Naive thymus-derived CD8-positive, alpha-beta T cell (primary cell): ENCODE measurements around the gene SMAD5. TPM values are rescaled to one million over a fixed set of nuclear protein-coding genes. Genes with fewer than 3 reads are reported as not detected.
A peak's percentile ranks its signal among the peaks of the same experiment; 100 is the strongest.

Experiments
- ATAC-seq, 2 donors: fragments of 150-1000 bp; cut with Tn5 transposase in 1 of 2; sonication (Bioruptor Pico), chemical (Tn5 transposase) in 1 of 2; 1 replicate in 1 of 2; 2 replicates in 1 of 2; pipeline ENCODE4 v1.10.0; 2021; ENCODE audit warnings: mild to moderate bottlenecking in 2 of 2, moderate library complexity in 2 of 2
- POLR2A ChIA-PET: fragments of 350-600 bp; sonication (Branson Sonifier 250); formaldehyde crosslinking; loops from one replicate; lab custom pipeline; 2021; ENCODE audit warnings: antibody characterized with exemption; lab: Charles Lee
- DNase-seq, 10 donors: peaks; one replicate each; pipeline versions ENCODE4 v3.0.0 to v3.0.0-alpha.2; 2020 to 2022
- H3K27ac Mint-ChIP-seq, 10 donors: one replicate each; pipeline ENCODE4 v1.8.0; 2020 to 2022; ENCODE audit warnings: mild to moderate bottlenecking in 10 of 10, mixed read lengths in 10 of 10, moderate library complexity in 4 of 10, inconsistent platforms in 1 of 10
- H3K27me3 Mint-ChIP-seq, 5 donors: one replicate each; pipeline ENCODE4 v1.8.0; 2021 to 2022; ENCODE audit warnings: mixed read lengths in 5 of 5
- H3K36me3 Mint-ChIP-seq, 3 donors: one replicate each; pipeline ENCODE4 v1.8.0; 2020 to 2022; ENCODE audit warnings: mixed read lengths in 3 of 3, mild to moderate bottlenecking in 2 of 3, inconsistent platforms in 1 of 3
- H3K4me1 Mint-ChIP-seq, 4 donors: one replicate each; pipeline ENCODE4 v1.8.0; 2021 to 2022; ENCODE audit warnings: mixed read lengths in 4 of 4
- H3K4me3 Mint-ChIP-seq, 10 donors: one replicate each; pipeline ENCODE4 v1.8.0; 2020 to 2022; ENCODE audit warnings: mild to moderate bottlenecking in 10 of 10, mixed read lengths in 10 of 10, moderate library complexity in 6 of 10, inconsistent platforms in 1 of 10
- H3K9me3 Mint-ChIP-seq, 9 donors: one replicate each; pipeline ENCODE4 v1.8.0; 2020 to 2022; ENCODE audit warnings: mixed read lengths in 9 of 9, mild to moderate bottlenecking in 3 of 9, inconsistent platforms in 1 of 9, moderate library complexity in 1 of 9
- polyA plus RNA-seq, 3 donors: library from polyadenylated mRNA; unstranded; fragments of 300-500 nt; fragmentation: Illumina TruSeq; gene quantifications; one replicate each; pipeline ENCODE4 v1.2.3, GENCODE V29; 2021
- total RNA-seq, 8 experiments: library from RNA in 2 of 8; stranded (reverse) in 2 of 8; gene quantifications; one replicate each; pipeline ENCODE4 v1.2.3 and lab custom pipeline; 2021 to 2026

SMAD5 gene
- total and polyA plus RNA-seq, 5 experiments from 2014 or later: 10.8 to 21.5 (median 17.2) TPM

- H3K4me1 Mint-ChIP-seq: peaks cover 0 to 6% (median under 1%) of the 10 kb centered on the region in 4 donors
- DNase-seq (no peak), ATAC-seq (no peak)
- H3K4me3 Mint-ChIP-seq: no peak overlapping the region
- H3K27ac Mint-ChIP-seq: no peak overlapping the region
- H3K27me3 Mint-ChIP-seq: peaks cover 15 to 60% (median 56%) of the 10 kb centered on the region in 5 donors
- no peaks in the 10 kb centered on the region for H3K9me3 Mint-ChIP-seq
- no peaks in the 10 kb centered on the region for H3K36me3 Mint-ChIP-seq
- POLR2A ChIA-PET: no interaction called here
These were observed 61.9 kb downstream of the SMAD5 start for GRCh38 chr5:136194576-136194975.

- DNase-seq: no peak
- no peak overlapping the region for H3K4me3 Mint-ChIP-seq
- no peak for ATAC-seq
- H3K4me1 Mint-ChIP-seq: peaks cover 0 to 6% (median under 1%) of the 10 kb centered on the region in 4 donors
- H3K9me3 Mint-ChIP-seq: no peaks in the 10 kb centered on the region
- POLR2A ChIA-PET: no interaction called here
- H3K27ac Mint-ChIP-seq: no peak overlapping the region
- peaks cover 14 to 59% (median 49%) of the 10 kb centered on the region in 5 donors for H3K27me3 Mint-ChIP-seq
- no peaks in the 10 kb centered on the region for H3K36me3 Mint-ChIP-seq
These were observed 63.6 kb downstream of the SMAD5 start for GRCh38 chr5:136195971-136196820.

- POLR2A ChIA-PET: no interaction called here
- no peak overlapping the region for H3K4me3 Mint-ChIP-seq
- H3K9me3 Mint-ChIP-seq: no peaks in the 10 kb centered on the region
- no peaks in the 10 kb centered on the region for H3K36me3 Mint-ChIP-seq
- no peak for DNase-seq
- no peak overlapping the region for H3K27ac Mint-ChIP-seq
- H3K27me3 Mint-ChIP-seq: peaks cover 14 to 57% (median 44%) of the 10 kb centered on the region in 5 donors
- ATAC-seq: no peak
- H3K4me1 Mint-ChIP-seq: peaks cover 0 to 6% (median 1%) of the 10 kb centered on the region in 4 donors
These were observed 65.0 kb downstream of the SMAD5 start for GRCh38 chr5:136197462-136198142.

GRCh38 chr5:136198453-136198852, 65.8 kb downstream of the SMAD5 start:
- H3K9me3 Mint-ChIP-seq: no peaks in the 10 kb centered on the region
- no peak overlapping the region for H3K4me3 Mint-ChIP-seq
- no peaks in the 10 kb centered on the region for H3K36me3 Mint-ChIP-seq
- no peak overlapping the region for H3K27ac Mint-ChIP-seq
- ATAC-seq (no peak), DNase-seq (no peak)
- POLR2A ChIA-PET: no interaction called here
- peaks cover 14 to 55% (median 44%) of the 10 kb centered on the region in 5 donors for H3K27me3 Mint-ChIP-seq
- H3K4me1 Mint-ChIP-seq: peaks cover 0 to 3% (median under 1%) of the 10 kb centered on the region in 4 donors

- Mint-ChIP-seq H3K4me3 (no peak overlapping the region), H3K9me3 (no peaks in the 10 kb centered on the region), H3K4me1 (peaks cover 0 to 5% (median 0%) of the 10 kb centered on the region in 4 donors), H3K36me3 (no peaks in the 10 kb centered on the region), H3K27ac (no peak overlapping the region), H3K27me3 (peaks cover 9 to 46% (median 39%) of the 10 kb centered on the region in 5 donors)
- POLR2A ChIA-PET: no interaction called here
- no peak for DNase-seq
- no peak for ATAC-seq
These were observed 66.8 kb downstream of the SMAD5 start for GRCh38 chr5:136199408-136199807.

GRCh38 chr5:136200130-136200529, 67.5 kb downstream of the SMAD5 start:
- Mint-ChIP-seq H3K9me3 (no peaks in the 10 kb centered on the region), H3K4me1 (peaks cover 0 to 5% (median 0%) of the 10 kb centered on the region in 4 donors), H3K36me3 (no peaks in the 10 kb centered on the region), H3K27ac (no peak overlapping the region), H3K27me3 (peaks cover 10 to 39% (median 32%) of the 10 kb centered on the region in 5 donors), H3K4me3 (no peak overlapping the region)
- POLR2A ChIA-PET: no interaction called here
- DNase-seq (no peak), ATAC-seq (no peak)

GRCh38 chr5:136200761-136201160, 68.1 kb downstream of the SMAD5 start:
- ATAC-seq (no peak), DNase-seq (no peak)
- no peak overlapping the region for H3K4me3 Mint-ChIP-seq
- H3K27ac Mint-ChIP-seq: no peak overlapping the region
- H3K27me3 Mint-ChIP-seq: peaks cover 8 to 32% (median 25%) of the 10 kb centered on the region in 5 donors
- POLR2A ChIA-PET: no interaction called here
- H3K36me3 Mint-ChIP-seq: no peaks in the 10 kb centered on the region
- no peaks in the 10 kb centered on the region for H3K9me3 Mint-ChIP-seq
- peaks cover 0 to 5% (median 0%) of the 10 kb centered on the region in 4 donors for H3K4me1 Mint-ChIP-seq

- no peak for DNase-seq
- H3K4me1 Mint-ChIP-seq: peaks cover 0 to 5% (median 0%) of the 10 kb centered on the region in 4 donors
- POLR2A ChIA-PET: no interaction called here
- H3K9me3 Mint-ChIP-seq: no peaks in the 10 kb centered on the region
- no peak for ATAC-seq
- H3K27ac Mint-ChIP-seq: peak overlapping the region in 1 of 10 donors; percentile 22
- H3K4me3 Mint-ChIP-seq: no peak overlapping the region
- no peaks in the 10 kb centered on the region for H3K36me3 Mint-ChIP-seq
- peaks cover 8 to 23% (median 16%) of the 10 kb centered on the region in 5 donors for H3K27me3 Mint-ChIP-seq
These were observed 69.2 kb downstream of the SMAD5 start for GRCh38 chr5:136201870-136202269.

GRCh38 chr5:136202469-136203205, 70.0 kb downstream of the SMAD5 start:
- Mint-ChIP-seq H3K9me3 (no peaks in the 10 kb centered on the region), H3K27me3 (peaks cover 8 to 15% (median 14%) of the 10 kb centered on the region in 5 donors), H3K4me3 (peak overlapping the region in 1 of 10 donors; percentile 40), H3K27ac (no peak overlapping the region), H3K4me1 (peaks cover 0 to 5% (median 0%) of the 10 kb centered on the region in 4 donors), H3K36me3 (no peaks in the 10 kb centered on the region)
- POLR2A ChIA-PET: no interaction called here
- no peak for DNase-seq
- no peak for ATAC-seq

GRCh38 chr5:136203303-136203922, 70.8 kb downstream of the SMAD5 start:
- ATAC-seq: no peak
- Mint-ChIP-seq H3K27me3 (peaks cover 8 to 20% (median 13%) of the 10 kb centered on the region in 5 donors), H3K4me3 (no peak overlapping the region), H3K4me1 (peaks cover 0 to 5% (median 0%) of the 10 kb centered on the region in 4 donors), H3K9me3 (no peaks in the 10 kb centered on the region), H3K27ac (no peak overlapping the region), H3K36me3 (no peaks in the 10 kb centered on the region)
- DNase-seq: no peak
- POLR2A ChIA-PET: no interaction called here

- DNase-seq (no peak), ATAC-seq (no peak)
- Mint-ChIP-seq H3K4me1 (peaks cover 0 to 5% (median 0%) of the 10 kb centered on the region in 4 donors), H3K27ac (no peak overlapping the region), H3K4me3 (no peak overlapping the region), H3K27me3 (peaks cover 10 to 28% (median 15%) of the 10 kb centered on the region in 5 donors), H3K36me3 (no peaks in the 10 kb centered on the region), H3K9me3 (no peaks in the 10 kb centered on the region)
- POLR2A ChIA-PET: no interaction called here
These were observed 72.5 kb downstream of the SMAD5 start for GRCh38 chr5:136205061-136205702.

- Mint-ChIP-seq H3K27me3 (peaks cover 11 to 35% (median 17%) of the 10 kb centered on the region in 5 donors), H3K4me3 (no peak overlapping the region), H3K4me1 (peaks cover 0 to 5% (median 0%) of the 10 kb centered on the region in 4 donors), H3K36me3 (no peaks in the 10 kb centered on the region), H3K9me3 (no peaks in the 10 kb centered on the region), H3K27ac (no peak overlapping the region)
- DNase-seq (no peak), ATAC-seq (no peak)
- POLR2A ChIA-PET: no interaction called here
These were observed 73.3 kb downstream of the SMAD5 start for GRCh38 chr5:136205941-136206340.
